ENCODE measurements around the gene SUPT7L. TPM values are rescaled to one million over a fixed set of nuclear protein-coding genes. Genes with fewer than 3 reads are reported as not detected.

SUPT7L gene
- total and polyA plus RNA-seq, 2 of the 13 experiments (the other 11 are each of a cell fraction or from before 2014, with no cell fraction given), result 32.9 to 77.5 TPM

DNA sequence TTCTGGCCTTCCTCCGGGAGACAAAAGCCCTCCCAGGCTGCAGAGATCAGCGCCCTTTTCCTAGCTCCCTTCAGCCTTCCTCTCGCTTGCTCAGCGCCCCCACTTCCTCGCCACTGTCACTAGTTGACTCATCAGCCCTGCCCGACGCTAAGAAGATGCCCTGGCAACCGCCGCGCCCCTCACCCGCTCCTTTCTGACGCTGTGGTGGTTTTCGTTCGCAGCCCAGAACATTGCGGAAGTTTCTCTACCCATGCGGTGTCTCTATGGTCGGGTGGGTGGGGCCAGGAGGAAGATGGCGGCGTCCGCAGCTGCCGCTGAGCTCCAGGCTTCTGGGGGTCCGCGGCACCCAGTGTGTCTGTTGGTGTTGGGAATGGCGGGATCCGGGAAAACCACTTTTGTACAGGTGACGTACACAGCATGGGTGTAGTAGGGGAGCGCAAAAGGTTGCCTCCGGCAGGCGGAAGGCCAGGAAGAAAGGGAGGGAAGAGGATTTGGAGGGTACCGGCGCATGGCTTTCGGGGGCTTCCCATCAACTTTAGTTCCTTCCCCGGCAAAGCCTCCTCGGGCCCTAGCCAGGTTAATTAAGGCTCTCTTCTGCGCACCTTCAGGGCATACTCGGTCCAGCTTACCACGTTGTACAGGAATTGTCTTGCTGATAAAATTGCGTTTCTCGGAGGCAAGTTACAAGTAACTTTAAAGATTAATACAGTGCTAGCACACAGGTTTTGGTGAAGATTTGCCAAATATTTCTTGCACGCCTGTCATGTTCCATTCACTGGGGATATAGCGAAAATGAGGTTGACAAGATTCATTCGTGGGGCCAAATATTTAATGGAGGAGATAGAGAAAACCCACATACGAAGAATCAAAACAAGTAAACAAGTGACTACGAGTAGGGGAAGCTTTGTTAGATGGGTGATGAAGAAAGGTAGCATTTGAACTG is 34.4 kb downstream of the SUPT7L start, which contains the start of the genes CCDC121 and GPN1 (continued):
- TF ChIP-seq, protein P1, sequence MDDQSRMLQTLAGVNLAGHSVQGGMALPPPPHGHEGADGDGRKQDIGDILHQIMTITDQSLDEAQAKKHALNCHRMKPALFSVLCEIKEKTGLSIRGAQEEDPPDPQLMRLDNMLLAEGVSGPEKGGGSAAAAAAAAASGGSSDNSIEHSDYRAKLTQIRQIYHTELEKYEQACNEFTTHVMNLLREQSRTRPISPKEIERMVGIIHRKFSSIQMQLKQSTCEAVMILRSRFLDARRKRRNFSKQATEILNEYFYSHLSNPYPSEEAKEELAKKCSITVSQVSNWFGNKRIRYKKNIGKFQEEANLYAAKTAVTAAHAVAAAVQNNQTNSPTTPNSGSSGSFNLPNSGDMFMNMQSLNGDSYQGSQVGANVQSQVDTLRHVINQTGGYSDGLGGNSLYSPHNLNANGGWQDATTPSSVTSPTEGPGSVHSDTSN (CRISPR knock-in tag; IDR thresholded peaks at IDR 0.05; ENCODE audit: borderline replicate concordance), result 0 out of 2 replicates have a peak, but pooled peaks have one; percentile 26
- TF ChIP-seq ZNF570 (CRISPR knock-in tag; IDR thresholded peaks at IDR 0.05; ENCODE audit: borderline replicate concordance) (no peak), NONO (IDR thresholded peaks at IDR 0.05) (no peak), NONO (CRISPR knock-in tag; conservative IDR thresholded peaks at IDR 0.05) (peak; percentile 91), ZFP36L2 (CRISPR knock-in tag; IDR thresholded peaks at IDR 0.05) (no peak), ZNF816 (CRISPR knock-in tag; IDR thresholded peaks at IDR 0.05; ENCODE audit: borderline replicate concordance) (0 out of 2 replicates have a peak, but pooled peaks have one; percentile 65), ZNF577 (CRISPR knock-in tag; IDR thresholded peaks at IDR 0.05; ENCODE audit: borderline replicate concordance, low read depth) (0 out of 2 replicates have a peak, but pooled peaks have one; percentile 11), SCMH1 (CRISPR knock-in tag; IDR thresholded peaks at IDR 0.05; ENCODE audit: borderline replicate concordance) (no peak), ZNF546 (CRISPR knock-in tag; conservative IDR thresholded peaks at IDR 0.05) (0 out of 2 replicates have a peak, but pooled peaks have one; percentile 48), LCORL (IDR thresholded peaks at IDR 0.05) (no peak), LCORL (CRISPR knock-in tag; IDR thresholded peaks at IDR 0.05) (peak; percentile 22; the same call in 1 of the 2 replicates), ZSCAN12 (CRISPR knock-in tag; IDR thresholded peaks at IDR 0.05) (no peak), PHF20 (CRISPR knock-in tag; IDR thresholded peaks at IDR 0.05) (peak; percentile 94), SOX5 (CRISPR knock-in tag; IDR thresholded peaks at IDR 0.05; ENCODE audit: borderline replicate concordance) (peak; percentile 67; the same call in 1 of the 2 replicates), BCL6 (CRISPR knock-in tag; IDR thresholded peaks at IDR 0.05) (0 out of 2 replicates have a peak, but pooled peaks have one; percentile 39), TSC22D2 (CRISPR knock-in tag; IDR thresholded peaks at IDR 0.05; ENCODE audit: borderline replicate concordance) (peak; percentile 65; the same call in 1 of the 2 replicates), ZNF891 (CRISPR knock-in tag; IDR thresholded peaks at IDR 0.05) (peak; percentile 98), RAD51 (IDR thresholded peaks at IDR 0.05; ENCODE audit: borderline replicate concordance) (no peak), ISX (CRISPR knock-in tag; conservative IDR thresholded peaks at IDR 0.05) (no peak), NKX3-1 (CRISPR knock-in tag; IDR thresholded peaks at IDR 0.05) (0 out of 2 replicates have a peak, but pooled peaks have one; percentile 40)
- TF ChIP-seq, protein P2, sequence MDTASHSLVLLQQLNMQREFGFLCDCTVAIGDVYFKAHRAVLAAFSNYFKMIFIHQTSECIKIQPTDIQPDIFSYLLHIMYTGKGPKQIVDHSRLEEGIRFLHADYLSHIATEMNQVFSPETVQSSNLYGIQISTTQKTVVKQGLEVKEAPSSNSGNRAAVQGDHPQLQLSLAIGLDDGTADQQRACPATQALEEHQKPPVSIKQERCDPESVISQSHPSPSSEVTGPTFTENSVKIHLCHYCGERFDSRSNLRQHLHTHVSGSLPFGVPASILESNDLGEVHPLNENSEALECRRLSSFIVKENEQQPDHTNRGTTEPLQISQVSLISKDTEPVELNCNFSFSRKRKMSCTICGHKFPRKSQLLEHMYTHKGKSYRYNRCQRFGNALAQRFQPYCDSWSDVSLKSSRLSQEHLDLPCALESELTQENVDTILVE (CRISPR knock-in tag; IDR thresholded peaks at IDR 0.05), result peak; percentile 88
- TF ChIP-seq, protein P3, sequence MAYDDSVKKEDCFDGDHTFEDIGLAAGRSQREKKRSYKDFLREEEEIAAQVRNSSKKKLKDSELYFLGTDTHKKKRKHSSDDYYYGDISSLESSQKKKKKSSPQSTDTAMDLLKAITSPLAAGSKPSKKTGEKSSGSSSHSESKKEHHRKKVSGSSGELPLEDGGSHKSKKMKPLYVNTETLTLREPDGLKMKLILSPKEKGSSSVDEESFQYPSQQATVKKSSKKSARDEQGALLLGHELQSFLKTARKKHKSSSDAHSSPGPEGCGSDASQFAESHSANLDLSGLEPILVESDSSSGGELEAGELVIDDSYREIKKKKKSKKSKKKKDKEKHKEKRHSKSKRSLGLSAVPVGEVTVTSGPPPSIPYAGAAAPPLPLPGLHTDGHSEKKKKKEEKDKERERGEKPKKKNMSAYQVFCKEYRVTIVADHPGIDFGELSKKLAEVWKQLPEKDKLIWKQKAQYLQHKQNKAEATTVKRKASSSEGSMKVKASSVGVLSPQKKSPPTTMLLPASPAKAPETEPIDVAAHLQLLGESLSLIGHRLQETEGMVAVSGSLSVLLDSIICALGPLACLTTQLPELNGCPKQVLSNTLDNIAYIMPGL (CRISPR knock-in tag; IDR thresholded peaks at IDR 0.05; ENCODE audit: borderline replicate concordance in 1 of 2, low read depth in 1 of 2), result peak; percentile 87 to 91
- TF ChIP-seq, protein P4, sequence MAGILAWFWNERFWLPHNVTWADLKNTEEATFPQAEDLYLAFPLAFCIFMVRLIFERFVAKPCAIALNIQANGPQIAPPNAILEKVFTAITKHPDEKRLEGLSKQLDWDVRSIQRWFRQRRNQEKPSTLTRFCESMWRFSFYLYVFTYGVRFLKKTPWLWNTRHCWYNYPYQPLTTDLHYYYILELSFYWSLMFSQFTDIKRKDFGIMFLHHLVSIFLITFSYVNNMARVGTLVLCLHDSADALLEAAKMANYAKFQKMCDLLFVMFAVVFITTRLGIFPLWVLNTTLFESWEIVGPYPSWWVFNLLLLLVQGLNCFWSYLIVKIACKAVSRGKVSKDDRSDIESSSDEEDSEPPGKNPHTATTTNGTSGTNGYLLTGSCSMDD (CRISPR knock-in tag; IDR thresholded peaks at IDR 0.05), result no peak
- TF ChIP-seq, protein P5, sequence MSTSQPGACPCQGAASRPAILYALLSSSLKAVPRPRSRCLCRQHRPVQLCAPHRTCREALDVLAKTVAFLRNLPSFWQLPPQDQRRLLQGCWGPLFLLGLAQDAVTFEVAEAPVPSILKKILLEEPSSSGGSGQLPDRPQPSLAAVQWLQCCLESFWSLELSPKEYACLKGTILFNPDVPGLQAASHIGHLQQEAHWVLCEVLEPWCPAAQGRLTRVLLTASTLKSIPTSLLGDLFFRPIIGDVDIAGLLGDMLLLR (CRISPR knock-in tag; IDR thresholded peaks at IDR 0.05), result no peak; the same call in none of the 2 replicates
